ENCODE measurements around the gene FAM13C.
A peak's percentile ranks its signal among the peaks of the same experiment; 100 is the strongest.

FAM13C gene

GRCh38 chr10:59312247-59312646 lies 50.1 kb downstream of the FAM13C start:
- DNase-seq, result no peak

GRCh38 chr10:59311025-59311424 lies 51.3 kb downstream of the FAM13C start:
- no peak for DNase-seq

- DNase-seq, result no peak
Observed at GRCh38 chr10:59310324-59310914, 51.9 kb downstream of the FAM13C start.

GRCh38 chr10:59304521-59305097 lies 57.7 kb downstream of the FAM13C start:
- no peak for DNase-seq

GRCh38 chr10:59303018-59303417 lies 59.3 kb downstream of the FAM13C start:
- no peak for DNase-seq

- DNase-seq, result no peak
Observed at GRCh38 chr10:59302381-59302780, 60.0 kb downstream of the FAM13C start.

- DNase-seq, result no peak
Observed at GRCh38 chr10:59301067-59301754, 61.1 kb downstream of the FAM13C start.

- no peak for DNase-seq
Observed at GRCh38 chr10:59300386-59300785, 62.0 kb downstream of the FAM13C start.

- no peak for DNase-seq
Observed at GRCh38 chr10:59299933-59300332, 62.4 kb downstream of the FAM13C start.

GRCh38 chr10:59290448-59290847 lies 71.9 kb downstream of the FAM13C start:
- DNase-seq, result no peak

GRCh38 chr10:59289853-59290252 lies 72.5 kb downstream of the FAM13C start:
- DNase-seq, result no peak

- no peak for DNase-seq
Observed at GRCh38 chr10:59287587-59288255, 74.6 kb downstream of the FAM13C start.

- no peak for DNase-seq
Observed at GRCh38 chr10:59285848-59286247, 76.5 kb downstream of the FAM13C start.

GRCh38 chr10:59285073-59285472 lies 77.3 kb downstream of the FAM13C start:
- no peak for DNase-seq

- DNase-seq, result peak; percentile 14
Observed at GRCh38 chr10:59284118-59284975, 78.0 kb downstream of the FAM13C start.

GRCh38 chr10:59283456-59284091 lies 78.8 kb downstream of the FAM13C start:
- peak; percentile 33 for DNase-seq

- no peak for DNase-seq
Observed at GRCh38 chr10:59281861-59282260, 80.5 kb downstream of the FAM13C start.

- DNase-seq, result no peak
Observed at GRCh38 chr10:59279991-59280505, 82.3 kb downstream of the FAM13C start.

- DNase-seq, result no peak
Observed at GRCh38 chr10:59279476-59279875, 82.9 kb downstream of the FAM13C start.

GRCh38 chr10:59276919-59277318 lies 85.4 kb downstream of the FAM13C start:
- no peak for DNase-seq

- DNase-seq, result no peak
Observed at GRCh38 chr10:59276133-59276532, 86.2 kb downstream of the FAM13C start.

GRCh38 chr10:59273445-59273844 lies 88.9 kb downstream of the FAM13C start:
- no peak for DNase-seq
